WI38 (cell line): ENCODE data around the gene RNU7-1.

Experiments used
- H3K4me3 ChIP-seq: 2 replicates; pipeline ENCODE4 v1.5.1; 2011; ENCODE audit warnings: low read depth, mild to moderate bottlenecking, control low read depth, low read length
- TF ChIP-seq, protein P1 (sequence below): IDR thresholded peaks from 2 replicates; pipeline ENCODE4 v1.5.1; 2012; ENCODE audit warnings: low read depth, mild to moderate bottlenecking, control low read depth, low read length

RNU7-1 gene

DNA sequence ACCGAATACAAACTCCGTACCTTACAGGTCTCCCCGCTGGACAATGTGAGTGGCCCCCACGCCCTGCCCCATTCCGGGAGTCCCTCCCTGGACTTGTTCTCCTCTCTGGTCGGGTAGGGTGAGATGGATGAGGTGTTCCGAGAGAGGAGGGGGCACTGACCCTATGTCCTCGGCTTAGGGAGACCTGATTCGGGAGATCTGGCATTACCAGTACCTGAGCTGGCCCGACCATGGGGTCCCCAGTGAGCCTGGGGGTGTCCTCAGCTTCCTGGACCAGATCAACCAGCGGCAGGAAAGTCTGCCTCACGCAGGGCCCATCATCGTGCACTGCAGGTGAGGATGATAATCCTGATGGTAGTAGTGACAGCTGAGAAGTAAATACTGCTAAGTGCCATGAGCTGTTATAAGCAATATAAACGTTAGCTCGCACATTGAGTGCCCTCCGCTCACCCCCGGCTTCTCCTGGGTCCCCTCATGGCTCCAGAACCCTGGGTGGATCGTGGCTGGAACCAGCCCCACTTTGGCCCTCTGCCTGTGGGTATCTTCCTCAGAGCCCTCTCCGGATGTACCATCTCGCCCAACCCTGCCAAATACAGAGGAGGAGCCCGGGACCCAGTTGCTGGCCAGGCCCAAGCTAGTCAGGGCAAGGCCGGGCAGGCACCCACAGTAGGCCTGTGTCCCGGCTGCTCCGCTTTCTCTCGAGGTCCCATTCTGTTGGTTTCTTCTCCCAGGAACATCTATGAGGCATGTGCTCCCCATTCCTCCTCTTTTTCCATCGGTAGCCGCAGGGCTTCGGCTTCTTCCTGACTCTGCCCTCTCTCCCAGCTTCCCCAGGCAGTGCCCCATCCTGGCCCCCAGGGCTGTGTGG lies 14.4 kb downstream of the RNU7-1 start:
- H3K4me3 ChIP-seq, result no peak overlapping the region
- TF ChIP-seq, protein P1, sequence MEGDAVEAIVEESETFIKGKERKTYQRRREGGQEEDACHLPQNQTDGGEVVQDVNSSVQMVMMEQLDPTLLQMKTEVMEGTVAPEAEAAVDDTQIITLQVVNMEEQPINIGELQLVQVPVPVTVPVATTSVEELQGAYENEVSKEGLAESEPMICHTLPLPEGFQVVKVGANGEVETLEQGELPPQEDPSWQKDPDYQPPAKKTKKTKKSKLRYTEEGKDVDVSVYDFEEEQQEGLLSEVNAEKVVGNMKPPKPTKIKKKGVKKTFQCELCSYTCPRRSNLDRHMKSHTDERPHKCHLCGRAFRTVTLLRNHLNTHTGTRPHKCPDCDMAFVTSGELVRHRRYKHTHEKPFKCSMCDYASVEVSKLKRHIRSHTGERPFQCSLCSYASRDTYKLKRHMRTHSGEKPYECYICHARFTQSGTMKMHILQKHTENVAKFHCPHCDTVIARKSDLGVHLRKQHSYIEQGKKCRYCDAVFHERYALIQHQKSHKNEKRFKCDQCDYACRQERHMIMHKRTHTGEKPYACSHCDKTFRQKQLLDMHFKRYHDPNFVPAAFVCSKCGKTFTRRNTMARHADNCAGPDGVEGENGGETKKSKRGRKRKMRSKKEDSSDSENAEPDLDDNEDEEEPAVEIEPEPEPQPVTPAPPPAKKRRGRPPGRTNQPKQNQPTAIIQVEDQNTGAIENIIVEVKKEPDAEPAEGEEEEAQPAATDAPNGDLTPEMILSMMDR, result no peak

GRCh38 chr12:6958609-6959057 lies 15.0 kb downstream of the RNU7-1 start:
- no peak overlapping the region for H3K4me3 ChIP-seq
- TF ChIP-seq, protein P1, result no peak

- H3K4me3 ChIP-seq, result no peak overlapping the region
- TF ChIP-seq, protein P1, result no peak
These were observed 15.6 kb downstream of the RNU7-1 start for GRCh38 chr12:6959058-6959804.

DNA sequence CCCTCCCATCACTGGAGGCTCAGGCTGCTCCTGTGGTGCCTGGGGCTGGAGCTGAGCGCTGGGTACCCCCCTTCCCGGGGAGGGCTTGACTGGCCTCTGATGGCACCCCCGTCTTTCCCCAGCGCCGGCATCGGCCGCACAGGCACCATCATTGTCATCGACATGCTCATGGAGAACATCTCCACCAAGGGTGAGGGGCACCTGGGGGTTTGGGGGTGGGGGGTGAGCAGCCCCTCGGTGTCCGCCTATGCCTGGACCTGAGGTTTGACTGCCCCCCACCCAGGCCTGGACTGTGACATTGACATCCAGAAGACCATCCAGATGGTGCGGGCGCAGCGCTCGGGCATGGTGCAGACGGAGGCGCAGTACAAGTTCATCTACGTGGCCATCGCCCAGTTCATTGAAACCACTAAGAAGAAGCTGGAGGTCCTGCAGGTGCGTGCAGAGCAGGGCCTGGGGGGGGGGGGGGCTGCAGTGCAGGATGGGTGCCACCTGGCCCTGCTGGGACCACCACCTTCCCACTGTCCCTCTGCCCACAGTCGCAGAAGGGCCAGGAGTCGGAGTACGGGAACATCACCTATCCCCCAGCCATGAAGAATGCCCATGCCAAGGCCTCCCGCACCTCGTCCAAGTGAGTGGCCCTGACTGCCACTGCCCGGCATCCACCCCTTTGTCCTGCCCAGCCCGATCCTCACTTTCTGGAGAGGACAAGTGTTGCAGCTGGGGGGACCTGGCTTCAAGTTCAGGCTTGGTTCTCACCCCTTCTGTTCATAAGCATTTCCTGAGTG lies 16.4 kb downstream of the RNU7-1 start:
- TF ChIP-seq, protein P1, result no peak
- no peak overlapping the region for H3K4me3 ChIP-seq

DNA sequence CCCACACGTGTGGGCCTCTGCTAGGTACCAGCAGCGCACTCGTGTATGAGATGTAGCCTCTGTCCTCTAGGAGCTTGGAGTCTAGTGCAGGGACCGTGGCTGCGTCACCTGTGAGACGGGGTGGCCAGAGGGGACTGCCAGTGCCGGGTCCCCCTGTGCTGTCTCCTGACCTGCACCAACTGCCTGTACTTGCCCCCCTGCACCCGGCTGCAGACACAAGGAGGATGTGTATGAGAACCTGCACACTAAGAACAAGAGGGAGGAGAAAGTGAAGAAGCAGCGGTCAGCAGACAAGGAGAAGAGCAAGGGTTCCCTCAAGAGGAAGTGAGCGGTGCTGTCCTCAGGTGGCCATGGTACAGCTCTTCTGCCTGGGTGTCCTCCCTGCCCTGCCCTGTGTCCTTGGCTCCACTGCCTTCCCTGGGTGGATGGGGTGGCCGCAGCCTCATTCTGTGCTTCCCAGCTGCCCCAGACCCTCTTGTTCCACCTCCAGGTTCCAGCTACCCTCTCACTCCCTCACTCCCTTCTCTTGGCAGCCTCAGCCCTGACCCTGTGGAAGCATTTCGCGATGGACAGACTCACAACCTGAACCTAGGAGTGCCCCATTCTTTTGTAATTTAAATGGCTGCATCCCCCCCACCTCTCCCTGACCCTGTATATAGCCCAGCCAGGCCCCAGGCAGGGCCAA lies 17.1 kb downstream of the RNU7-1 start:
- TF ChIP-seq, protein P1, result 0 out of 2 replicates have a peak, but pooled peaks have one; percentile 11
- H3K4me3 ChIP-seq, result no peak overlapping the region

DNA sequence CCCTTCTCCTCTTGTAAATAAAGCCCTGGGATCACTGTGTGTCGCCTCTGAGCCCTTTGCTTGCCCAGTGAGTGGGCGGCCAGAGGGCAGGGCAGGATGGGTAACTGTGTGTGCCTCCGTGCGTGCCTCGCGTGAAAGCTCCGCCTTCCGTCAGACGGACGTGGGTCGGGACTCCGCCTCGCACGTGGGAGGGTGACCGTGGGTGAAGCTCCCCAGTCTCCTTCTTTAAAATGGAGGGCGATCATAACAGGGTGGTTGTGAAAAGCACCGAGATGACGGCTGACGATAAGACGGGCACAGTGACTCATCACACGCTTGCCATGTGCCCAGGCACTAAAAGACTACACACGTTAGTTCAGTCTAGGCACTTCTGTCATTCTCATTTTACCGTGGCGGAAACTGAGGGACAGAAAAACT lies 17.7 kb downstream of the RNU7-1 start:
- no peak overlapping the region for H3K4me3 ChIP-seq
- TF ChIP-seq, protein P1, result no peak
